C4-2B (cell line): ENCODE measurements around the gene NFATC3.

Source experiments
- H3K27ac ChIP-seq: fragments of 450-650 bp; 2 replicates; pipeline ENCODE4 v1.5.1; 2017
- CTCF ChIP-seq: fragments of 450-650 bp; conservative IDR thresholded peaks from 2 replicates; pipeline ENCODE4 v1.5.1; 2017; ENCODE audit warnings: mild to moderate bottlenecking
- ZFX ChIP-seq: fragments of 450-650 bp; IDR thresholded peaks from 2 replicates; pipeline ENCODE4 v1.6.1; 2017

NFATC3 gene

DNA sequence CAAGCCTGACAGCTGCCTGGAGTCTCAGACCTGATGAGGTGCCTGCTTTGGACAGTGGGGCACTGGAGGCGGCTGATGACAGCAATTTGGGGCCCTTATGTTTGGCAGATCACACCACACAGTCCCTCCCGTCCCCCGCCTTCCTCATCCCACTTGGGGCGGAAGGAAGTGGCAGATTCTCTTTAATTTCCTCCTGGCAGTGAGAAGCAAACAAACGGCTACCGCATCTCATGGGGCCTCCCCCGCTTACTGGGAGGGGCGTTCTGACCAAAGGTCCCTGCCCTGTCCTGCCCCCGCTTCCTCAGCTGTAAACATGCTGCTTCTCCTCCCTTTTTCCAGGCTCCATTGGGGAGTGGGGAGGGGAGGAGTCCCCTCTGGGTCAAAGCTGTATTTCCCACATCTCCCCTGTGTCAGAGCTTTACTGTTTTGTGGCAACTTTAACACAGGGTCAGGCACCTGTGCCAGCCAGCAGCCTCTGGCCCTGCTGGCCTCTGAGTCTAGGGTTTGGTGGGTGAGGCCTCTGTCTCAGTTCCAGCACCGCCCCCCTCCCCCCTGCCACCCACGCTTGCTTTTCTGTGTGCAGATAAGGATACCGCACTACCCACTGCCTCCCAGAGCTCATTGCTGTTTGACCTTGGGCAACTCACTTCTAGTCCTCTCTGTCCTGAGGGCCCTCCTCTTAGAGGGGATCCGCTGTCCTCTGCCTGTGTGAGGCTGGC, 5.4 kb upstream of the NFATC3 start:
- H3K27ac ChIP-seq = no peak overlapping the region

GRCh38 chr16:68081861-68082628, 3.1 kb upstream of the NFATC3 start:
- no peak overlapping the region for H3K27ac ChIP-seq
- TF ChIP-seq CTCF (no peak), ZFX (no peak)

More for the DNA sequence above, 5.4 kb upstream of the NFATC3 start:
- no peak for TF ChIP-seq ZFX
- no peak for TF ChIP-seq CTCF

DNA sequence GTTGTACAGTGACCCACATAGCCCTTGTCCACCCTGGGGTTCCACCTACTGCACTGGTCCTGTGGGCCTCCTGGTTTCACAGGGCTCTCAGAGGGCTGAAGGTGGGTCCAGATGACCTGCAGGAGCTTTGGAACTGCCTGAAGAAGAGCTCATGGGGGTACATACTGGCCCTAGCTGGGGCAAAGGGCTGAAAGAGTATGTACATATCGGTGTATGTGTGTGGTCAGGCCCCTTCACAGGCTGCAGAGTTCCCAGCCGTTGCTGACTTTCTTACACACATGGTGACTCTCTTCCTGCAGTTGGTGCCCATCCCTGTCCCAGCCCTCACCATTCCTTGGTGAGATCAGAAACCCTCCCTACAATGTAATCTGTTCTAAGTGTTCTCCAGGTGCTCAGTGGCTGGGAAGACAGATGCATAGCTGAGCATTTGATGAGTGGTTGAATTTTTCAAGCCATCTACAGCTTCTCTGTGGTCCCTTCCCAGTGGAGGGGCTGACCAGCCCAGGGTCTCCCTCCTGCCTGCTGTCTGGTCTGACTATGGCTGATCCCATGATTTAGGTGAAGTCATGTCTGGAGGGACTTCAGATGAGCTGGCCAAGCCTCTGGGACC, 2.4 kb upstream of the NFATC3 start:
- no peak for TF ChIP-seq CTCF
- TF ChIP-seq ZFX = no peak
- no peak overlapping the region for H3K27ac ChIP-seq

GRCh38 chr16:68083239-68083781, 1.9 kb upstream of the NFATC3 start:
- TF ChIP-seq CTCF = no peak
- no peak for TF ChIP-seq ZFX
- H3K27ac ChIP-seq = no peak overlapping the region

GRCh38 chr16:68083861-68084503, 1.2 kb upstream of the NFATC3 start:
- no peak overlapping the region for H3K27ac ChIP-seq
- no peak for TF ChIP-seq ZFX
- TF ChIP-seq CTCF = no peak

GRCh38 chr16:68084504-68085258, 489 bp upstream of the NFATC3 start:
- peak overlapping the region; percentile 96; the same call in 1 of the 2 replicates for H3K27ac ChIP-seq
- TF ChIP-seq CTCF (no peak), ZFX (no peak)
